ENCODE results near the gene PIGU.
"Not testable (repeated sequence)": the region's sequence is repeated elsewhere in the genome, so short reads cannot be mapped to it uniquely, and the experiment has no call there.

The PIGU gene

GRCh38 chr20:34676642-34677373 is at the start of gene PIGU:
Gene PIGU, minus strand, starts transcription at chr20:34677092. Its CDS starts 7 bp downstream, at chr20:34677085.
- peak within 1 kb of the TSS; percentile 67 for H3K4me3 ChIP-seq (replicated peaks; ENCODE audit: low read depth, low read length)
- peak; percentile 77 for DNase-seq (ENCODE audit: extremely low read depth, low read depth)
- no peak for TF ChIP-seq CTCF (IDR thresholded peaks at IDR 0.05; ENCODE audit: low read depth, low read length, missing control alignments)

- H3K4me3 ChIP-seq (replicated peaks; ENCODE audit: low read depth, low read length): no peak overlapping the region
- no peak for TF ChIP-seq CTCF (IDR thresholded peaks at IDR 0.05; ENCODE audit: low read depth, low read length, missing control alignments)
- DNase-seq (ENCODE audit: extremely low read depth, low read depth): no peak
These were observed 47.3 kb upstream of the PIGU start for GRCh38 chr20:34724172-34724571.

- not testable (repeated sequence) for DNase-seq (ENCODE audit: extremely low read depth, low read depth); H3K4me3 ChIP-seq (replicated peaks; ENCODE audit: low read depth, low read length)
These were observed 45.7 kb upstream of the PIGU start for GRCh38 chr20:34722560-34722959.

GRCh38 chr20:34720266-34720665 is 43.4 kb upstream of the PIGU start:
- TF ChIP-seq CTCF (IDR thresholded peaks at IDR 0.05; ENCODE audit: low read depth, low read length, missing control alignments): no peak
- H3K4me3 ChIP-seq (replicated peaks; ENCODE audit: low read depth, low read length): no peak overlapping the region
- no peak for DNase-seq (ENCODE audit: extremely low read depth, low read depth)

GRCh38 chr20:34719242-34720017 is 42.5 kb upstream of the PIGU start:
- not testable (repeated sequence) for H3K4me3 ChIP-seq (replicated peaks; ENCODE audit: low read depth, low read length); DNase-seq (ENCODE audit: extremely low read depth, low read depth)

- H3K4me3 ChIP-seq (replicated peaks; ENCODE audit: low read depth, low read length): no peak overlapping the region
- no peak for TF ChIP-seq CTCF (IDR thresholded peaks at IDR 0.05; ENCODE audit: low read depth, low read length, missing control alignments)
- no peak for DNase-seq (ENCODE audit: extremely low read depth, low read depth)
These were observed 40.6 kb upstream of the PIGU start for GRCh38 chr20:34717230-34718095.

- H3K4me3 ChIP-seq (replicated peaks; ENCODE audit: low read depth, low read length): no peak overlapping the region
- no peak for TF ChIP-seq CTCF (IDR thresholded peaks at IDR 0.05; ENCODE audit: low read depth, low read length, missing control alignments)
- DNase-seq (ENCODE audit: extremely low read depth, low read depth): no peak
These were observed 40.0 kb upstream of the PIGU start for GRCh38 chr20:34716921-34717229.
